BE2C (cell line): ENCODE data around the gene GGPS1.

Experiments used
- DNase-seq: peaks from one replicate; pipeline ENCODE4 v3.0.0-alpha.2; 2020
- H3K27me3 ChIP-seq: fragments of 250-450 bp; sonication (Bioruptor Pico); 2 replicates; pipeline ENCODE4 v1.5.1; 2020; ENCODE audit warnings: mild to moderate bottlenecking
- H3K36me3 ChIP-seq: fragments of 250-450 bp; sonication (Bioruptor Pico); 2 replicates; pipeline ENCODE4 v1.5.1; 2020; ENCODE audit warnings: mild to moderate bottlenecking
- H3K4me1 ChIP-seq: fragments of 250-450 bp; sonication (Bioruptor Pico); 2 replicates; pipeline ENCODE4 v1.5.1; 2020
- H3K4me3 ChIP-seq: 2 replicates; pipeline ENCODE4 v1.5.1; 2011; ENCODE audit warnings: low read depth, low read length
- H3K9me3 ChIP-seq: fragments of 250-450 bp; sonication (Bioruptor Pico); 2 replicates; pipeline ENCODE4 v1.5.1; 2020
- TF ChIP-seq, protein P1 (sequence below): IDR thresholded peaks from 2 replicates; pipeline ENCODE4 v1.5.1; 2012; ENCODE audit warnings: mild to moderate bottlenecking, low read depth, low read length

GGPS1 gene

DNA sequence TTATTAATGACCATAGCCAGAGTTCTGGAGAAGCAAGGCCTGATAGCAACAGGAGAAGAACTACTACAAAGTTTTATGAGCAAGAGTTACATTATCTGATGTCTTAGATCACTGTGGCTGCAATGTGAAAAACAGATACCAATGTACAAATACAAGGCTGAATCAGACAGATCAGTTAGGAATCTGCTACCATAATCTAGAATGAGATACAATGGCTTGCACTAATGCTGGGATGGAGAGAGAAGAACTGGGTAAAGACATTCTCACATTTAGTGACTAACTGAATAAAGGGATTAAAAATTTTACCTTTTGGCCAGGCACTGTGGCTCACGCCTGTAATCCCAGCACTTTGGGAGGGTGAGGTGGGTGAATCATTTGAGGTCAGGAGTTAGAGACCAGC lies 41.7 kb upstream of the GGPS1 start:
- Histone ChIP-seq H3K4me3 (no peak overlapping the region), H3K27me3 (no peaks in the 10 kb centered on the region), H3K36me3 (no peaks in the 10 kb centered on the region), H3K9me3 (no peaks in the 10 kb centered on the region), H3K4me1 (no peaks in the 10 kb centered on the region)
- TF ChIP-seq, protein P1, sequence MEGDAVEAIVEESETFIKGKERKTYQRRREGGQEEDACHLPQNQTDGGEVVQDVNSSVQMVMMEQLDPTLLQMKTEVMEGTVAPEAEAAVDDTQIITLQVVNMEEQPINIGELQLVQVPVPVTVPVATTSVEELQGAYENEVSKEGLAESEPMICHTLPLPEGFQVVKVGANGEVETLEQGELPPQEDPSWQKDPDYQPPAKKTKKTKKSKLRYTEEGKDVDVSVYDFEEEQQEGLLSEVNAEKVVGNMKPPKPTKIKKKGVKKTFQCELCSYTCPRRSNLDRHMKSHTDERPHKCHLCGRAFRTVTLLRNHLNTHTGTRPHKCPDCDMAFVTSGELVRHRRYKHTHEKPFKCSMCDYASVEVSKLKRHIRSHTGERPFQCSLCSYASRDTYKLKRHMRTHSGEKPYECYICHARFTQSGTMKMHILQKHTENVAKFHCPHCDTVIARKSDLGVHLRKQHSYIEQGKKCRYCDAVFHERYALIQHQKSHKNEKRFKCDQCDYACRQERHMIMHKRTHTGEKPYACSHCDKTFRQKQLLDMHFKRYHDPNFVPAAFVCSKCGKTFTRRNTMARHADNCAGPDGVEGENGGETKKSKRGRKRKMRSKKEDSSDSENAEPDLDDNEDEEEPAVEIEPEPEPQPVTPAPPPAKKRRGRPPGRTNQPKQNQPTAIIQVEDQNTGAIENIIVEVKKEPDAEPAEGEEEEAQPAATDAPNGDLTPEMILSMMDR, result no peak
- no peak for DNase-seq

DNA sequence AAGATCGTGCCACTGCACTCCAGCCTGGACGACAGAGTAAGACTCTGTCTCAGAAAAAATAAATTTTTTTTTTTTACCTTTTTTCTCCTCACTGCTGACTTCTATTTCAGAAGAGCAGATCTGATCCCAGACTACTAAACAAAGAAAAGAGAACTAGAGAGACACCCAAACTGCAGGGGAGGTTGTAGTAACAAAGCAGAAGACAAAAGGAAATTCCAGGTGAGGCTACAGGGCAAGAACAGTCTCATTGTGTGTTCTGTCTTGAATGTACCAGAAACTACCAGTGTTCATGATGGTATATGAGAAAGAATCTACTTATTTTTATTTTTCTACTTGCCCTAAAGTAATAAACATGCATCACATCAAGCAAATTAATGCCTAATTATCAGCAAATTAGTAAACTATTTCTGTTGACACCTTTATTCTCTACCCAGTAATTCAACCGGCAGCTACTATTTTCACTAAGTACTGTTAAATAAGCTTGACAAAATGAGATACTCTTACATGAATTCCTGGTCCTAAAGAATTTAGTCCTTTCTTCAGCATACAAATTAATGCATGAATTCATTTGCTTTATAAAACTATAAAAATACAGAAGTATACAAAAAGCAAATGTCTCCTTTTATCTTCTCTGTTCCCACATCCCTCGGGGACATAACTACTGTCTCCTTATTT lies 41.0 kb upstream of the GGPS1 start:
- no peaks in the 10 kb centered on the region for H3K4me1 ChIP-seq
- H3K36me3 ChIP-seq, result no peaks in the 10 kb centered on the region
- H3K27me3 ChIP-seq, result no peaks in the 10 kb centered on the region
- no peak overlapping the region for H3K4me3 ChIP-seq
- no peaks in the 10 kb centered on the region for H3K9me3 ChIP-seq
- DNase-seq, result no peak
- TF ChIP-seq, protein P1, result no peak

DNA sequence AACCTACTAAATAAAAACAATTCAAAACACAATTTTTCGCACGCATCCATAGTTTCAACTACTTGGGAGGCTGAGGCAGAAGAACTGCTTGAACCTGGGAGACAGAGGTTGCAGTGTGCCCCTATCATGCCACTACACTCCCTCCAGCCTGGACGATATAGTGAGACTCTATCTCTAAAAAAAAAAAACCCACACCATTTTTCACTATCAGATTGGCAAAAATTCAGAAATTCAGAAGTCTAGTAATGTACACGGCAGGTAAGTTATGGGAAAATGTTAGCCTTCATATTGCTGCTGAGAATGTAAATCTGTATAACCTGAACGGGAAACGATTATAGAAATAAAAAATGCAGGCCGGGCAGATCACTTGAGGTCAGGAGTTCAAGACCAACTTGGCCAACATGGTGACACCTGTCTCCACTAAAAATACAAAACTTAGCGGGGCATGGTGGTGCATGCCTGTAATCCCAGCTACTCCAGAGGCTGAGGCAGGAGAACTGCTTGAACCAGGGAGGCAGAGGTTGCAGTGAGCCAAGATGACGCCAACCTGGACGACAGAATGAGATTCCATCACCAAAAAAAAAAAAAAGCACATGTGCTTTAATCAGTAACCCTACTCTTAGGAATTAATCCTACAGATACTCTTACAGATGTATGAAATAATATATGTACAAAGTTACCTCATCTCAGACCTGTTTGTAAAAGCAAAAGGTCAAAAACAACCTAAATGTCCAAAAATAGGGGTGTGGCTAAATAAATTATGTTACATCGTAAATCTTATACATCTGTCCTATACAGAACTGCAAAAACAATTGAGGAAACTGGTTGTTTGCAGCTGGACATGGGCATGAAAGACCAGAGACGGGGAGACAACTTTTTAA lies 38.3 kb upstream of the GGPS1 start:
- Histone ChIP-seq H3K4me3 (no peak overlapping the region), H3K4me1 (no peaks in the 10 kb centered on the region), H3K27me3 (no peaks in the 10 kb centered on the region), H3K9me3 (no peaks in the 10 kb centered on the region), H3K36me3 (no peaks in the 10 kb centered on the region)
- DNase-seq, result no peak
- TF ChIP-seq, protein P1, result no peak

DNA sequence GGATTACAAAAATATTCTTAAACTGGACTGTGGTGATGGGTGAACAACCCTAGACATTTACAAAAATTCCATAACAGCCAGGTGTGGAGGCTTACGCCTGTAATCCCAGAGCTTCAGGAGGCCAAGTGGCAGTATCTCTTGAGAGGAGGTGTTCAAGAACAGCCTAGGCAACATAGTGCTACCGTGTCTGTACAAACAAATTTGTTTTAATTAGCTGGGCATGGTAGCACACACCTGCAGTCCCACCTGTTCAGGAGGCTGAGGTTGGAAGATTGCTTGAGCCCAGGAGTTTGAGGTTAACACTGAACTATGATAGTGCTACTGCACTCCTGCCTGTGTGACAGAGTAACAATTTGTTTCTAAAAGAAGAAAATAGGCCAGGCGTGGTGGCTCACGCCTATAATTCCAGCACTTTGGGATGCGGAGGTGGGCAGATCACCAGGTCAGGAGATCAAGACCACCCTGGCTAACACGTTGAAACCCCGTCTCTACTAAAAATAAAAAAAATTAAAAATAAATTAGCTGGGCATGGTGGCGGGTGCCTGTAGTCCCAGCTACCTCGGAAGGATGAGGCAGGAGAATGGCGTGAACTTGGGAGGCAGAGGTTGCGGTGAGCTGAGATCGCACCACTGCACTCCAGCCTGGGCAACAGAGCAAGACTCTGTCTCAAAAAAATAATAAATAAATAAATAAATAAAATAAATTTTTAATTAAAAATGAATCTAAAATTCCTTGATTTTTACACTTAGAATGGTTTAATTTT lies 37.4 kb upstream of the GGPS1 start:
- Histone ChIP-seq H3K9me3 (no peaks in the 10 kb centered on the region), H3K36me3 (no peaks in the 10 kb centered on the region), H3K4me3 (no peak overlapping the region), H3K4me1 (no peaks in the 10 kb centered on the region), H3K27me3 (no peaks in the 10 kb centered on the region)
- no peak for DNase-seq
- TF ChIP-seq, protein P1, result no peak

DNA sequence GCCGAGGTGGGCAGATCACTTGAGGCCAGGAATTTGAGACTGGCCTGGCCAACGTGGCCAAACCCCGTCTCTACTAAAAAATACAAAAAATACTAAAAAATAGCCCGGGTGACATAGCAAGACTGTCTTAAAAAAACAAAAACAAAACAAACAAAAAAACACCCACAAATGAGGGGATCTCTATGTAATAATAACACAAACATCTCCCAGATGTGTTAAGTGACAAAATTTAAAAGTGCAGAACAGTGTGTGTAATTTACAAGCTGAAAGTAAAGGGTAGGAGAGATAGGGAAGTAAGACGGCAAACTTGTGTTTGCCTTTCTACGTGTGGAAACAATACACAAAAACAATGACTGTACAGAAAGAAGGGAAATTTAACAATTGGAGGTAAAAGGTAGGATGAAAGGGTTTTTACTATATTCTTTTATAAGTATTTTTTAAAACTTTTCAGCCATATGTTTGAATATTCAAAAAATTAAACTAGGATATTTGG lies 36.7 kb upstream of the GGPS1 start:
- TF ChIP-seq, protein P1, result no peak
- Histone ChIP-seq H3K27me3 (no peaks in the 10 kb centered on the region), H3K9me3 (no peaks in the 10 kb centered on the region), H3K4me3 (no peak overlapping the region), H3K36me3 (no peaks in the 10 kb centered on the region), H3K4me1 (no peaks in the 10 kb centered on the region)
- DNase-seq, result no peak
